GM12864 (cell line): ENCODE measurements around the gene CSF2.

ENCODE experiments used
- DNase-seq: peaks from one replicate; pipeline ENCODE4 v3.0.0-alpha.2; 2011; ENCODE audit warnings: low read depth
- H3K4me3 ChIP-seq: 2 replicates; pipeline ENCODE4 v1.5.1; 2011; ENCODE audit warnings: mild to moderate bottlenecking, low read depth, low read length, control low read depth
- CTCF ChIP-seq: IDR thresholded peaks from 2 replicates; pipeline ENCODE4 v1.5.1; 2011; ENCODE audit warnings: low read depth, mild to moderate bottlenecking, moderate library complexity, low read length, control low read depth, inconsistent platforms; ENCODE audit errors: missing control alignments

CSF2 gene

GRCh38 chr5:132029609-132030330 is 43.8 kb upstream of the CSF2 start:
- H3K4me3 ChIP-seq, result no peak overlapping the region
- TF ChIP-seq CTCF, result no peak
- DNase-seq, result no peak

GRCh38 chr5:132030610-132031009 is 43.0 kb upstream of the CSF2 start:
- DNase-seq, result no peak
- no peak overlapping the region for H3K4me3 ChIP-seq
- no peak for TF ChIP-seq CTCF

- TF ChIP-seq CTCF, result no peak
- H3K4me3 ChIP-seq, result no peak overlapping the region
These were observed 41.4 kb upstream of the CSF2 start for GRCh38 chr5:132032196-132032595.

GRCh38 chr5:132033122-132033521 is 40.5 kb upstream of the CSF2 start:
- no peak overlapping the region for H3K4me3 ChIP-seq

More at GRCh38 chr5:132032196-132032595, 41.4 kb upstream of the CSF2 start:
- no peak for DNase-seq

GRCh38 chr5:132037353-132037752 is 36.2 kb upstream of the CSF2 start:
- no peak overlapping the region for H3K4me3 ChIP-seq
- no peak for DNase-seq
- TF ChIP-seq CTCF, result no peak

More at GRCh38 chr5:132033122-132033521, 40.5 kb upstream of the CSF2 start:
- DNase-seq, result no peak
- TF ChIP-seq CTCF, result no peak

GRCh38 chr5:132044207-132044606 is 29.4 kb upstream of the CSF2 start:
- no peak for DNase-seq
- no peak for TF ChIP-seq CTCF
- H3K4me3 ChIP-seq, result no peak overlapping the region

GRCh38 chr5:132046880-132047299 is 26.7 kb upstream of the CSF2 start:
- DNase-seq, result no peak
- TF ChIP-seq CTCF, result no peak

More at GRCh38 chr5:132046880-132047299, 26.7 kb upstream of the CSF2 start:
- no peak overlapping the region for H3K4me3 ChIP-seq
